WTC11 (cell line): Measurements from ENCODE around the gene TNFRSF4. TPM values are rescaled to one million over a fixed set of nuclear protein-coding genes. Genes with fewer than 3 reads are reported as not detected.
A peak's percentile ranks its signal among the peaks of the same experiment; 100 is the strongest.

ENCODE experiments used
- ATAC-seq: fragments of 200-7000 bp; cut with Tn5 transposase; 2 replicates; pipeline ENCODE4 v1.10.0; 2021; ENCODE audit warnings: mild to moderate bottlenecking, moderate library complexity
- CTCF ChIA-PET: fragments of 300-600 bp; sonication (Branson Sonifier 250); formaldehyde crosslinking; loops from one replicate; lab custom pipeline; 2021; ENCODE audit warnings: antibody characterized with exemption; lab: Charles Lee
- POLR2A ChIA-PET: fragments of 350-600 bp; sonication (Branson Sonifier 250); formaldehyde crosslinking; loops from one replicate; lab custom pipeline; 2021; ENCODE audit warnings: antibody characterized with exemption; lab: Charles Lee
- DNase-seq: peaks from one replicate; pipeline ENCODE4 v3.0.0; 2021; ENCODE audit warnings: low spot score
- H3K27ac Mint-ChIP-seq: 2 replicates; pipeline ENCODE4 v1.8.0; 2021; ENCODE audit warnings: mixed read lengths
- H3K27me3 Mint-ChIP-seq: 2 replicates; pipeline ENCODE4 v1.8.0; 2021; ENCODE audit warnings: low read depth, mild to moderate bottlenecking, moderate library complexity, mixed read lengths
- H3K36me3 Mint-ChIP-seq: 2 replicates; pipeline ENCODE4 v1.8.0; 2021; ENCODE audit warnings: mixed read lengths
- H3K4me1 Mint-ChIP-seq: 2 replicates; pipeline ENCODE4 v1.8.0; 2022; ENCODE audit warnings: mixed read lengths
- H3K4me3 Mint-ChIP-seq: 2 replicates; pipeline ENCODE4 v1.8.0; 2021; ENCODE audit warnings: mild to moderate bottlenecking, moderate library complexity, mixed read lengths
- H3K9me3 Mint-ChIP-seq: 2 replicates; pipeline ENCODE4 v1.8.0; 2021; ENCODE audit warnings: mixed read lengths
- GABPB1 ChIP-seq: sonication (generic); formaldehyde crosslinking; IDR thresholded peaks from 2 replicates; pipeline ENCODE4 v1.8.1; 2023; ENCODE audit warnings: mild to moderate bottlenecking, missing genetic modification reagents
- NFE2L1 ChIP-seq: sonication (generic); formaldehyde crosslinking; IDR thresholded peaks from 2 replicates; pipeline ENCODE4 v1.8.1; 2023; ENCODE audit warnings: missing genetic modification reagents
- NFYB ChIP-seq: sonication (generic); formaldehyde crosslinking; conservative IDR thresholded peaks from 2 replicates; pipeline ENCODE4 v1.8.0; 2022; ENCODE audit warnings: low read depth, missing genetic modification reagents
- NR2C2 ChIP-seq: sonication (generic); formaldehyde crosslinking; IDR thresholded peaks from 2 replicates; pipeline ENCODE4 v1.8.0; 2022; ENCODE audit warnings: mild to moderate bottlenecking, missing genetic modification reagents
- SOX15 ChIP-seq: fragments of 250-450 bp; sonication (Bioruptor Pico); IDR thresholded peaks from 2 replicates; pipeline ENCODE4 v1.9.0; 2021; ENCODE audit warnings: mild to moderate bottlenecking
- ZNF138 ChIP-seq: sonication (generic); formaldehyde crosslinking; conservative IDR thresholded peaks from 2 replicates; pipeline ENCODE4 v1.8.1; 2022; ENCODE audit warnings: mild to moderate bottlenecking, moderate library complexity, missing genetic modification reagents
- ZNF317 ChIP-seq: sonication (generic); formaldehyde crosslinking; IDR thresholded peaks from 2 replicates; pipeline ENCODE4 v1.8.1; 2023; ENCODE audit warnings: low read depth, mild to moderate bottlenecking, moderate library complexity, missing genetic modification reagents, borderline replicate concordance
- ZNF423 ChIP-seq: fragments of 250-450 bp; sonication (Bioruptor Pico); IDR thresholded peaks from 2 replicates; pipeline ENCODE4 v2.1.2; 2022; ENCODE audit warnings: mild to moderate bottlenecking, moderate library complexity
- total RNA-seq: library from RNA; stranded (reverse); gene quantifications from 3 replicates; pipeline ENCODE4 v1.2.3, GENCODE V29; 2021
- TF ChIP-seq, protein P1 (sequence below): fragments of 250-450 bp; sonication (Bioruptor Pico); IDR thresholded peaks from 2 replicates; pipeline ENCODE4 v2.1.2; 2022; ENCODE audit warnings: mild to moderate bottlenecking, moderate library complexity
- TF ChIP-seq, protein P2 (sequence below): sonication (generic); formaldehyde crosslinking; IDR thresholded peaks from 2 replicates; pipeline ENCODE4 v1.8.1; 2023; ENCODE audit warnings: mild to moderate bottlenecking, missing genetic modification reagents
- TF ChIP-seq, protein P3 (sequence below): sonication (generic); formaldehyde crosslinking; IDR thresholded peaks from 2 replicates; pipeline ENCODE4 v1.8.1; 2023; ENCODE audit warnings: mild to moderate bottlenecking, missing genetic modification reagents, moderate library complexity
- TF ChIP-seq, protein P4 (sequence below): sonication (generic); formaldehyde crosslinking; IDR thresholded peaks from 2 replicates; pipeline ENCODE4 v1.8.1; 2022; ENCODE audit warnings: low read depth, mild to moderate bottlenecking, moderate library complexity, missing genetic modification reagents, borderline replicate concordance
- TF ChIP-seq, protein P5 (sequence below): sonication (generic); formaldehyde crosslinking; IDR thresholded peaks from 2 replicates; pipeline ENCODE4 v1.8.1; 2023; ENCODE audit warnings: mild to moderate bottlenecking, missing genetic modification reagents, moderate library complexity
- TF ChIP-seq, protein P6 (sequence below): sonication (generic); formaldehyde crosslinking; IDR thresholded peaks from 2 replicates; pipeline ENCODE4 v1.8.1; 2023; ENCODE audit warnings: mild to moderate bottlenecking, missing genetic modification reagents
- TF ChIP-seq, protein P7 (sequence below): sonication (generic); formaldehyde crosslinking; IDR thresholded peaks from 2 replicates; pipeline ENCODE4 v1.8.1; 2022; ENCODE audit warnings: mild to moderate bottlenecking, missing genetic modification reagents, moderate library complexity, borderline replicate concordance

The TNFRSF4 gene
- total RNA-seq, 1 experiment from 2014 or later, result 0.33 TPM

DNA sequence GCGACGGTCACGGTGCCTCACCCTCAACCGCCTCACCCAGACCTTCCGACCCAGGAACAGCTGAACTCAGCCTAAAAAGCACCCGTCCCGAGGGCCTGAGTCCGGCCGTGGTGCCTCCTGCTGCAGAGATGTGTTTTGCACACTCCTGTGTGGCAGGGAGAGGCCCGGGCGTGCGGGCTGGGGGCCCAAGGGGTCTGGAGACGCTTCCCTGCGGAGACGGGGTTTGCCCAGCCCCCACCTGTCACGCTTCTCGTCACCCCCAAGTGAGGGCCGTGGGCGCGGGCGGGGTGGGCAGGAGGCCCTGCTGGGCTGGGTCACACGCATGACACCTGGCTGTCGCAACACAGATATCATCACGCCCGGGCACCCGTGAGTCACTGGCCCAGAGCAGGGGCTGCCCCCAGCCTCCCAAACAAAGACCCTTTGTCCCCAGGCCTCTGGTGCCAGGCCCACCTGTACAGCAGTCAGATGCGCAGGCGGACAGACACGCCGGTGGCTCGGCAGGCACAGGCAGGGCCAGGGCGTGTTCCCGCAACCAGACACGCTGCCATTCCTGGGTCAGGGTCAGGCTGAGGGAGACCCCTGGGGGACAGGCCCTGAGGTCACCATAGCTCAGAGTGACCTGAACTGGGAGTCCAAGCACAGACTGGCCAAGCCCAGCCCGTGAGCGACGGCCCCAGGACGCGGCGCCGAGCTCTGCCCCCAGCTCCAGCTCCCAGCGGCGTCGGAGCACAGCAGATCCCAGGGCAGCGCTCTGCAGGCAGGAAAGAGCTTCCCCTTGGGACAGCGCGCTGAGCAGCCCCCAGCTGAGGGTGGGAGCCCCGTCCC, 24.1 kb upstream of the TNFRSF4 start:
- Mint-ChIP-seq H3K9me3 (peaks cover 3% of the 10 kb centered on the region; the same call in 1 of the 2 replicates), H3K36me3 (peaks cover 5% of the 10 kb centered on the region), H3K4me3 (no peak overlapping the region)
- no peak for ATAC-seq
- POLR2A ChIA-PET, result interaction anchor here (0.9 kb wide), 1 partner anchor 22 kb away, joined by 4 read pairs; no protein-coding TSS in a partner anchor
- TF ChIP-seq NR2C2 (CRISPR knock-in tag) (no peak), NFE2L1 (CRISPR knock-in tag) (no peak), GABPB1 (peak; percentile 84)
- TF ChIP-seq, protein P1, sequence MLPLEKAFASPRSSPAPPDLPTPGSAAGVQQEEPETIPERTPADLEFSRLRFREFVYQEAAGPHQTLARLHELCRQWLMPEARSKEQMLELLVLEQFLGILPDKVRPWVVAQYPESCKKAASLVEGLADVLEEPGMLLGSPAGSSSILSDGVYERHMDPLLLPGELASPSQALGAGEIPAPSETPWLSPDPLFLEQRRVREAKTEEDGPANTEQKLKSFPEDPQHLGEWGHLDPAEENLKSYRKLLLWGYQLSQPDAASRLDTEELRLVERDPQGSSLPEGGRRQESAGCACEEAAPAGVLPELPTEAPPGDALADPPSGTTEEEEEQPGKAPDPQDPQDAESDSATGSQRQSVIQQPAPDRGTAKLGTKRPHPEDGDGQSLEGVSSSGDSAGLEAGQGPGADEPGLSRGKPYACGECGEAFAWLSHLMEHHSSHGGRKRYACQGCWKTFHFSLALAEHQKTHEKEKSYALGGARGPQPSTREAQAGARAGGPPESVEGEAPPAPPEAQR (CRISPR knock-in tag), result no peak
- TF ChIP-seq, protein P2, sequence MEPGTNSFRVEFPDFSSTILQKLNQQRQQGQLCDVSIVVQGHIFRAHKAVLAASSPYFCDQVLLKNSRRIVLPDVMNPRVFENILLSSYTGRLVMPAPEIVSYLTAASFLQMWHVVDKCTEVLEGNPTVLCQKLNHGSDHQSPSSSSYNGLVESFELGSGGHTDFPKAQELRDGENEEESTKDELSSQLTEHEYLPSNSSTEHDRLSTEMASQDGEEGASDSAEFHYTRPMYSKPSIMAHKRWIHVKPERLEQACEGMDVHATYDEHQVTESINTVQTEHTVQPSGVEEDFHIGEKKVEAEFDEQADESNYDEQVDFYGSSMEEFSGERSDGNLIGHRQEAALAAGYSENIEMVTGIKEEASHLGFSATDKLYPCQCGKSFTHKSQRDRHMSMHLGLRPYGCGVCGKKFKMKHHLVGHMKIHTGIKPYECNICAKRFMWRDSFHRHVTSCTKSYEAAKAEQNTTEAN (CRISPR knock-in tag), result no peak
- TF ChIP-seq, all 79 proteins: peak for 1
- no peaks in the 10 kb centered on the region for H3K27me3 Mint-ChIP-seq
- no peak overlapping the region for H3K27ac Mint-ChIP-seq
- no peak for DNase-seq
- H3K4me1 Mint-ChIP-seq, result peaks cover 3% of the 10 kb centered on the region
- CTCF ChIA-PET, result interaction anchor here (0.9 to 2.3 kb wide), 5 partner anchors 13 to 174 kb away, joined by 3 to 9 read pairs (median 4); partner anchors contain the start of gene TTLL10

DNA sequence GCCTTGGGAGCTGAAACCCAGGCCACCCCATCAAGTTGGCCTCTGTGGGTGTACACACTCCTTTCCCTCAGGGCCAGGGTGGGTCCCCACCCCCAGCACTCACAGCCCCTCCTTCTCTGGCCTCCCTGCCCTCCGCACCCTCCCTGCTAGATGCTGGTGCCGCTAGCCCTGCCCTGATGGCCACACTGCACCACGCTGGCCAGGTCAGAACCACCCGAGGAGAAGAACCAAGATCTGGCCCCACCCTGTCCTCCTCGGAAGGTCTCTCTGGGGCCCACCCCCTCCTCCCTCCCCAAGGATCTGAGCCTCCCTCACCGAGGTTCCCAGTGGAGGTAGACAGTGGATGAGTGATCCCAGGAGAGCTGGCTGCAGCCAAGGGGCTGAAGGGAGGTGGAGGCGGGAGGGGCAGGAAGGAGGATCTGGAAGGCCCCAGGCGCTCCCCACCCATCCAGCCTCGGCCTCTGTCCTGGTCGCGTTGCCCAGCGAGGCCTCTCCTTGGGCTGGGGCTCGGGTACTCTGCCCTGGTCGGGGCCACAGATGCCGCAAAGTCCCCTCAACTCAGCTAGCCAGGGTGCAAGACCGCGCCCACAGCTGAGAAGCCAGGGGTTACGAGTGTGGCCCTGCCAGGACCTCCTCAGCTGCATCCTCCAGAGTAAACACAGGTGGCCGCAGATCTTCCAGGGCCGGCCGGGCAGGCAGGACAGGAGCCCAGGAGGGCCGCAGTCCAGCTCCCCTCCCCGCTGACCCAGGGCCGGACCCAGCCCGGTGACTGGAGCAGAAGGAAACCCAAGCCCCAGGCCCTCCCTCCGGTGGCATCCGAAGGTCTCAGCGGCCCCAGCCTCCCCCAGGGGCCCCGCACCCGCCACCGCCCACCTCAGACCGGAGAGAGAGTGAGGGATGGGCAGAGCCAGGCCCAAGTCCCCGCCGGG, 23.3 kb upstream of the TNFRSF4 start:
- ATAC-seq (no peak), DNase-seq (no peak)
- no peaks in the 10 kb centered on the region for H3K27me3 Mint-ChIP-seq
- H3K9me3 Mint-ChIP-seq, result peaks cover 3% of the 10 kb centered on the region; the same call in 1 of the 2 replicates
- POLR2A ChIA-PET, result interaction anchor here (0.6 to 0.9 kb wide), 2 partner anchors 21 to 51 kb away, joined by 4 read pairs; no protein-coding TSS in a partner anchor
- CTCF ChIA-PET, result interaction anchor here (0.8 to 2.3 kb wide), 7 partner anchors 10 to 116 kb away, joined by 3 to 9 read pairs (median 4); partner anchors contain the start of genes C1QTNF12, TTLL10 and UBE2J2
- H3K27ac Mint-ChIP-seq, result no peak overlapping the region
- H3K4me3 Mint-ChIP-seq, result no peak overlapping the region
- peaks cover 5% of the 10 kb centered on the region for H3K36me3 Mint-ChIP-seq
- peaks cover 3% of the 10 kb centered on the region for H3K4me1 Mint-ChIP-seq
- TF ChIP-seq, protein P3, sequence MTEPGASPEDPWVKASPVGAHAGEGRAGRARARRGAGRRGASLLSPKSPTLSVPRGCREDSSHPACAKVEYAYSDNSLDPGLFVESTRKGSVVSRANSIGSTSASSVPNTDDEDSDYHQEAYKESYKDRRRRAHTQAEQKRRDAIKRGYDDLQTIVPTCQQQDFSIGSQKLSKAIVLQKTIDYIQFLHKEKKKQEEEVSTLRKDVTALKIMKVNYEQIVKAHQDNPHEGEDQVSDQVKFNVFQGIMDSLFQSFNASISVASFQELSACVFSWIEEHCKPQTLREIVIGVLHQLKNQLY (CRISPR knock-in tag), result no peak
- no peak for TF ChIP-seq NFYB (CRISPR knock-in tag)
- no peak for TF ChIP-seq ZNF423 (CRISPR knock-in tag)
- TF ChIP-seq ZNF138 (CRISPR knock-in tag), result no peak
- TF ChIP-seq SOX15, result no peak
- TF ChIP-seq, protein P4, sequence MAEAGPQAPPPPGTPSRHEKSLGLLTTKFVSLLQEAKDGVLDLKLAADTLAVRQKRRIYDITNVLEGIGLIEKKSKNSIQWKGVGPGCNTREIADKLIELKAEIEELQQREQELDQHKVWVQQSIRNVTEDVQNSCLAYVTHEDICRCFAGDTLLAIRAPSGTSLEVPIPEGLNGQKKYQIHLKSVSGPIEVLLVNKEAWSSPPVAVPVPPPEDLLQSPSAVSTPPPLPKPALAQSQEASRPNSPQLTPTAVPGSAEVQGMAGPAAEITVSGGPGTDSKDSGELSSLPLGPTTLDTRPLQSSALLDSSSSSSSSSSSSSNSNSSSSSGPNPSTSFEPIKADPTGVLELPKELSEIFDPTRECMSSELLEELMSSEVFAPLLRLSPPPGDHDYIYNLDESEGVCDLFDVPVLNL (CRISPR knock-in tag), result no peak
- no peak for TF ChIP-seq ZNF317 (CRISPR knock-in tag)
- TF ChIP-seq, protein P5, sequence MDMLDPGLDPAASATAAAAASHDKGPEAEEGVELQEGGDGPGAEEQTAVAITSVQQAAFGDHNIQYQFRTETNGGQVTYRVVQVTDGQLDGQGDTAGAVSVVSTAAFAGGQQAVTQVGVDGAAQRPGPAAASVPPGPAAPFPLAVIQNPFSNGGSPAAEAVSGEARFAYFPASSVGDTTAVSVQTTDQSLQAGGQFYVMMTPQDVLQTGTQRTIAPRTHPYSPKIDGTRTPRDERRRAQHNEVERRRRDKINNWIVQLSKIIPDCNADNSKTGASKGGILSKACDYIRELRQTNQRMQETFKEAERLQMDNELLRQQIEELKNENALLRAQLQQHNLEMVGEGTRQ (CRISPR knock-in tag), result no peak
- TF ChIP-seq, protein P6, sequence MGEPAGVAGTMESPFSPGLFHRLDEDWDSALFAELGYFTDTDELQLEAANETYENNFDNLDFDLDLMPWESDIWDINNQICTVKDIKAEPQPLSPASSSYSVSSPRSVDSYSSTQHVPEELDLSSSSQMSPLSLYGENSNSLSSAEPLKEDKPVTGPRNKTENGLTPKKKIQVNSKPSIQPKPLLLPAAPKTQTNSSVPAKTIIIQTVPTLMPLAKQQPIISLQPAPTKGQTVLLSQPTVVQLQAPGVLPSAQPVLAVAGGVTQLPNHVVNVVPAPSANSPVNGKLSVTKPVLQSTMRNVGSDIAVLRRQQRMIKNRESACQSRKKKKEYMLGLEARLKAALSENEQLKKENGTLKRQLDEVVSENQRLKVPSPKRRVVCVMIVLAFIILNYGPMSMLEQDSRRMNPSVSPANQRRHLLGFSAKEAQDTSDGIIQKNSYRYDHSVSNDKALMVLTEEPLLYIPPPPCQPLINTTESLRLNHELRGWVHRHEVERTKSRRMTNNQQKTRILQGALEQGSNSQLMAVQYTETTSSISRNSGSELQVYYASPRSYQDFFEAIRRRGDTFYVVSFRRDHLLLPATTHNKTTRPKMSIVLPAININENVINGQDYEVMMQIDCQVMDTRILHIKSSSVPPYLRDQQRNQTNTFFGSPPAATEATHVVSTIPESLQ, result no peak
- TF ChIP-seq, protein P7, sequence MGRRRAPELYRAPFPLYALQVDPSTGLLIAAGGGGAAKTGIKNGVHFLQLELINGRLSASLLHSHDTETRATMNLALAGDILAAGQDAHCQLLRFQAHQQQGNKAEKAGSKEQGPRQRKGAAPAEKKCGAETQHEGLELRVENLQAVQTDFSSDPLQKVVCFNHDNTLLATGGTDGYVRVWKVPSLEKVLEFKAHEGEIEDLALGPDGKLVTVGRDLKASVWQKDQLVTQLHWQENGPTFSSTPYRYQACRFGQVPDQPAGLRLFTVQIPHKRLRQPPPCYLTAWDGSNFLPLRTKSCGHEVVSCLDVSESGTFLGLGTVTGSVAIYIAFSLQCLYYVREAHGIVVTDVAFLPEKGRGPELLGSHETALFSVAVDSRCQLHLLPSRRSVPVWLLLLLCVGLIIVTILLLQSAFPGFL (CRISPR knock-in tag), result no peak
